Stimulated activated CD4-positive, alpha-beta T cell treated with anti-CD3 and anti-CD28 coated beads, Interleukin-12 subunit alpha, Interleukin-12 subunit beta, amount 100 ng/mL, for 24 hours (primary cell): ENCODE measurements around the gene PGPEP1.
"Not testable (repeated sequence)": the region's sequence is repeated elsewhere in the genome, so short reads cannot be mapped to it uniquely, and the experiment has no call there.

Source experiments
- DNase-seq, 2 experiments: peaks; one replicate each; pipeline ENCODE4 v3.0.0-alpha.2; 2020; ENCODE audit warnings: low read depth in 2 of 2

PGPEP1 gene

GRCh38 chr19:18308051-18308947 is 32.1 kb upstream of the PGPEP1 start:
- DNase-seq: no peak

- no peak for DNase-seq
Observed at GRCh38 chr19:18308948-18309325, 31.5 kb upstream of the PGPEP1 start.

GRCh38 chr19:18309525-18310064 is 30.8 kb upstream of the PGPEP1 start:
- no peak for DNase-seq

- DNase-seq: no peak
Observed at GRCh38 chr19:18310118-18310909, 30.1 kb upstream of the PGPEP1 start.

- no peak for DNase-seq
Observed at GRCh38 chr19:18310966-18311365, 29.4 kb upstream of the PGPEP1 start.

GRCh38 chr19:18311502-18312091 is 28.8 kb upstream of the PGPEP1 start:
- no peak for DNase-seq

- no peak for DNase-seq
Observed at GRCh38 chr19:18312092-18312534, 28.3 kb upstream of the PGPEP1 start.

GRCh38 chr19:18313398-18313797 is 27.0 kb upstream of the PGPEP1 start:
- no peak for DNase-seq

GRCh38 chr19:18317961-18318800 is 22.2 kb upstream of the PGPEP1 start:
- DNase-seq: no peak

- DNase-seq: no peak
Observed at GRCh38 chr19:18319591-18320135, 20.7 kb upstream of the PGPEP1 start.

GRCh38 chr19:18320865-18321733 is 19.3 kb upstream of the PGPEP1 start:
- no peak for DNase-seq

- DNase-seq: no peak
Observed at GRCh38 chr19:18321734-18322102, 18.7 kb upstream of the PGPEP1 start.

GRCh38 chr19:18322318-18322758 is 18.1 kb upstream of the PGPEP1 start:
- peak in 1 of 2 experiments; percentile 55 for DNase-seq

- DNase-seq: peak; percentile 99
Observed at GRCh38 chr19:18322759-18323460, 17.5 kb upstream of the PGPEP1 start, which contains the start of gene LSM4. TSS of gene LSM4 (minus strand) at chr19:18323076. CDS start at chr19:18323020, 56 bp downstream.

GRCh38 chr19:18324373-18324731 is 16.0 kb upstream of the PGPEP1 start:
- not testable (repeated sequence) for DNase-seq

- DNase-seq: no peak
Observed at GRCh38 chr19:18326772-18327171, 13.6 kb upstream of the PGPEP1 start.

- peak; percentile 72 to 86 for DNase-seq
Observed at GRCh38 chr19:18328340-18329034, 11.9 kb upstream of the PGPEP1 start.

- DNase-seq: no peak
Observed at GRCh38 chr19:18329035-18329376, 11.4 kb upstream of the PGPEP1 start.

GRCh38 chr19:18330868-18331267 is 9.5 kb upstream of the PGPEP1 start:
- no peak for DNase-seq
